Endothelial cell of umbilical vein (primary cell): ENCODE results near the gene RASGRF1. TPM values are rescaled to one million over a fixed set of nuclear protein-coding genes. Genes with fewer than 3 reads are reported as not detected.

Experiments
- BruUV-seq: library from RNA; stranded (reverse); fragments of 400-500 nt; replicated peaks from 2 replicates; lab custom pipeline; 2021; lab: Mats Ljungman, UMichigan
- CTCF ChIA-PET: fragments of 300-600, 350-600 bp; sonication (Branson Sonifier 250); formaldehyde crosslinking; loops from one replicate; lab custom pipeline; 2021; ENCODE audit warnings: antibody characterized with exemption, inconsistent platforms; lab: Charles Lee
- POLR2A ChIA-PET: fragments of 300-600, 350-600 bp; sonication (Branson Sonifier 250); formaldehyde crosslinking; loops from one replicate; lab custom pipeline; 2021; ENCODE audit warnings: antibody characterized with exemption, inconsistent platforms; lab: Charles Lee
- DNase-seq: peaks from one replicate; pipeline ENCODE4 v3.0.0-alpha.2; 2011; ENCODE audit warnings: low read depth, low spot score
- FAIRE-seq: peaks from 2 replicates; lab custom pipeline; 2011; peaks lifted over from hg19 to GRCh38; lab: Jason Lieb, UNC
- H2AFZ ChIP-seq: 2 replicates; pipeline ENCODE4 v1.6.0; 2012; ENCODE audit warnings: low read depth, low read length, control low read depth, inconsistent platforms
- H3K27ac ChIP-seq: 2 replicates; pipeline ENCODE4 v1.5.1; 2011; ENCODE audit warnings: low read depth, mild to moderate bottlenecking, control low read depth, low read length, moderate library complexity; ENCODE audit not compliant: insufficient read depth
- H3K27me3 ChIP-seq, 2 experiments: 2 replicates each; pipeline versions ENCODE4 v1.6.0 to v1.6.1; 2011; ENCODE audit warnings: low read length in 2 of 2, mixed read lengths in 1 of 2; ENCODE audit not compliant: control insufficient read depth in 2 of 2, insufficient read depth in 2 of 2
- H3K36me3 ChIP-seq, 2 experiments: 2 replicates in 1 of 2; 3 replicates in 1 of 2; pipeline ENCODE4 v1.5.1; 2011; ENCODE audit warnings: low read length in 2 of 2, mild to moderate bottlenecking in 1 of 2, moderate library complexity in 1 of 2; ENCODE audit not compliant: control insufficient read depth in 2 of 2, insufficient read depth in 2 of 2; ENCODE audit errors: extremely low read depth in 1 of 2
- H3K4me1 ChIP-seq: 3 replicates; pipeline ENCODE4 v1.5.1; 2011; ENCODE audit warnings: mild to moderate bottlenecking, low read length; ENCODE audit not compliant: control insufficient read depth, insufficient read depth; ENCODE audit errors: extremely low read depth
- H3K4me2 ChIP-seq: 2 replicates; pipeline ENCODE4 v1.6.1; 2011; ENCODE audit warnings: low read length, control low read depth, mixed read lengths; ENCODE audit not compliant: insufficient read depth
- H3K4me3 ChIP-seq, 3 experiments: fragments of 200-600 bp in 1 of 3; sonication (generic), shearing (Covaris generic) in 1 of 3; replicated peaks in 1 of 3; 2 replicates each; pipeline ENCODE4 v1.5.1; 2011 to 2016; ENCODE audit warnings: control low read depth in 3 of 3, low read length in 3 of 3, mild to moderate bottlenecking in 2 of 3, inconsistent platforms in 1 of 3, low read depth in 1 of 3, moderate library complexity in 1 of 3; ENCODE audit not compliant: insufficient read depth in 1 of 3
- H3K79me2 ChIP-seq: 2 replicates; pipeline ENCODE4 v1.6.0; 2012; ENCODE audit warnings: low read length, inconsistent platforms; ENCODE audit not compliant: control insufficient read depth, insufficient read depth
- H3K9ac ChIP-seq: replicated peaks from 2 replicates; pipeline ENCODE3; 2011; ENCODE audit warnings: low read length, control low read depth; ENCODE audit not compliant: insufficient read depth; ENCODE audit errors: extremely low read depth
- H3K9me1 ChIP-seq: replicated peaks from 3 replicates; pipeline ENCODE4 v1.6.0; 2011; ENCODE audit warnings: mild to moderate bottlenecking, low read length; ENCODE audit not compliant: control insufficient read depth, insufficient read depth; ENCODE audit errors: extremely low read depth
- H3K9me3 ChIP-seq: replicated peaks from 2 replicates; pipeline ENCODE4 v1.5.1; 2012; ENCODE audit warnings: low read length, inconsistent platforms; ENCODE audit not compliant: control insufficient read depth, insufficient read depth
- H4K20me1 ChIP-seq: replicated peaks from 2 replicates; pipeline ENCODE3; 2011; ENCODE audit warnings: mild to moderate bottlenecking, low read length; ENCODE audit not compliant: control insufficient read depth, insufficient read depth; ENCODE audit errors: extremely low read depth
- EZH2 ChIP-seq: IDR thresholded peaks from 2 replicates; pipeline ENCODE4 v1.6.1; 2012; ENCODE audit warnings: borderline replicate concordance, low read depth, mild to moderate bottlenecking, moderate library complexity, low read length, inconsistent platforms; ENCODE audit not compliant: severe bottlenecking
- FOS ChIP-seq: IDR thresholded peaks from 2 replicates; pipeline ENCODE4 v1.6.1; 2011; ENCODE audit warnings: mild to moderate bottlenecking, low read length, moderate library complexity, borderline replicate concordance; ENCODE audit not compliant: insufficient read depth
- GATA2 ChIP-seq: IDR thresholded peaks from 2 replicates; pipeline ENCODE4 v1.7.0; 2011; ENCODE audit warnings: low read depth, mild to moderate bottlenecking, moderate library complexity, mixed read lengths, low read length; ENCODE audit not compliant: insufficient read length, insufficient read depth
- JUN ChIP-seq: IDR thresholded peaks from 2 replicates; pipeline ENCODE4 v1.6.1; 2011; ENCODE audit warnings: borderline replicate concordance, low read depth; ENCODE audit not compliant: insufficient read length, insufficient read depth
- MYC ChIP-seq: IDR thresholded peaks from one replicate; pipeline ENCODE4 v1.6.1; 2011; ENCODE audit warnings: mild to moderate bottlenecking, low read depth, low read length
- POLR2A ChIP-seq: IDR thresholded peaks from 2 replicates; pipeline ENCODE4 v1.6.1; 2012; ENCODE audit warnings: low read depth, mild to moderate bottlenecking, control low read depth, low read length
- POLR2AphosphoS5 ChIP-seq: IDR thresholded peaks from 2 replicates; pipeline ENCODE4 v1.6.1; 2012; ENCODE audit warnings: low read depth, mild to moderate bottlenecking, control low read depth, low read length, moderate library complexity; ENCODE audit not compliant: insufficient read depth
- dilution Hi-C: fragments of 300-500 bp; cut with MboI; formaldehyde crosslinking; loops from one replicate; pipeline ENCODE4 v1.15.0; 2019; ENCODE audit warnings: low sequenced_read_pairs; ENCODE audit not compliant: extremely low pct_ligation_motif_present
- intact Hi-C: fragments of 100-400 bp; cut with micrococcal nuclease; formaldehyde crosslinking; loops from one replicate; pipeline ENCODE4 v1.10.0; 2022
- polyA plus RNA-seq, 4 experiments: library from polyadenylated mRNA; depleted of rRNA in 3 of 4; stranded (reverse) in 3 of 4; unstranded in 1 of 4; fragments of >200 nt; gene quantifications; 2 replicates each; pipeline versions ENCODE4 v1.2.1 to v1.2.3, GENCODE V29; 2011 to 2012; ENCODE audit warnings: missing spikeins in 1 of 4
- total RNA-seq: library from RNA; stranded (reverse); gene quantifications from 2 replicates; pipeline ENCODE4 v1.2.3, GENCODE V29; 2021
- TF ChIP-seq, protein P1 (sequence below): IDR thresholded peaks from 2 replicates; pipeline ENCODE4 v1.6.1; 2011; ENCODE audit not compliant: insufficient read depth, insufficient read length
- TF ChIP-seq, protein P2 (sequence below), 2 donors: IDR thresholded peaks; 1 replicate in 1 of 2; 2 replicates in 1 of 2; pipeline ENCODE4 v1.5.1; 2011; ENCODE audit warnings: low read length in 2 of 2, mild to moderate bottlenecking in 2 of 2, moderate library complexity in 2 of 2, control low read depth in 1 of 2, inconsistent platforms in 1 of 2, low read depth in 1 of 2; ENCODE audit not compliant: insufficient read depth in 1 of 2; ENCODE audit errors: extremely low read depth in 1 of 2

The RASGRF1 gene
- total and polyA plus RNA-seq, 2 donors (not counting 3 experiments of a cell fraction or from before 2014, with no cell fraction given) = 0.04 TPM; not detected in 1

DNA sequence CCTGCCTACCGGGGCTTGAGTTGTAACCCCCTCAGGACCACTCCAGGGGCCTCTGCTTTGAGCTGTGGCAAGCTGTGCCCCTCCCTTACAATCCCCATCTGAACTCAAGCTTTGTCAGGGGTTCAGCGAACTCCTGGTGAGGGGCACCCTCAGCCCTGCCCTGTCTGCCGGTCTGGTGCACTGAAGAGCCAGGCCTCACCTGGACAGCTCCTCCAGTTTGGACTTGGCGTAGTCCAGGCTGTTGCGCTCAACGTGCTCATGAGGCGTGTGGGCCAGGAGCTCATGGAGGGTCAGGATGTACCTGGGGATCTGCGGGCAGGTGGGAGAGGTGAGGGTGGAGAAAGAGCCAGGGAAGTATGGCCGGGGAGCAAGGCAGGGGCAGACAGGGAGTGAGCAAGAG is 59.4 kb downstream of the RASGRF1 start:
- H3K27me3 ChIP-seq = peaks cover 1 to 4% of the 10 kb centered on the region in 2 experiments
- no peaks in the 10 kb centered on the region for H3K9me1 ChIP-seq
- no peaks in the 10 kb centered on the region for H3K4me1 ChIP-seq
- H3K27ac ChIP-seq = no peak overlapping the region
- ChIA-PET POLR2A (no interaction called here), CTCF (interaction anchor here (1.2 to 10.4 kb wide), 3 partner anchors 42 to 154 kb away, joined by 3 to 390 read pairs (median 5); no protein-coding TSS in a partner anchor)
- no peak overlapping the region for H3K4me2 ChIP-seq
- H2AFZ ChIP-seq = no peak overlapping the region
- H3K79me2 ChIP-seq = no peaks in the 10 kb centered on the region
- DNase-seq (no peak), FAIRE-seq (no peak)
- dilution Hi-C loops = no loop called here
- no peak overlapping the region for H3K4me3 ChIP-seq
- H3K36me3 ChIP-seq = no peaks in the 10 kb centered on the region
- TF ChIP-seq JUN (no peak), MYC (no peak), GATA2 (no peak), POLR2A (no peak), POLR2AphosphoS5 (no peak), FOS (no peak)
- no peaks in the 10 kb centered on the region for H4K20me1 ChIP-seq
- intact Hi-C loops = no loop called here
- BruUV-seq = no TSS peak
- no peak overlapping the region for H3K9ac ChIP-seq
- H3K9me3 ChIP-seq = no peaks in the 10 kb centered on the region

DNA sequence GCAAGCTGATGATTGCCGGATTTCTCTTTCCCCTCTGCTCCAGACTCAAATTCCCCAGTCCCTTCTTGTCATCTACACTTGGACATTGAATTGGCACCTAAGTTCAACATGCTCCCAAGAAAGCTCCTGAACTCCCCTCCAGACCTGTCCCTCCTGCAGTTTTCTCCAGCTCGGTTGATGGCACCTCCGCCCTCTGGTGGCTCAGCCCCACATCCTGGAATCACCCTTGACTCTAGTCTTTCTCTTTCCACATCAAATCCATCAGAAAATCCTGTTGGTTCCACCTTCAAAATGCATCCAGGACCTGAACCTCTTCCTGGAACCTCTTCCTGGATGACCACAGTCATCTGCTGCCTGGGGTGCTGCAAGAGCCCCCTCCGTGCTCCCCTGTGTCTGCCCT is 60.1 kb downstream of the RASGRF1 start:
- dilution Hi-C loops (no loop called here), intact Hi-C loops (no loop called here)
- POLR2A ChIA-PET = no interaction called here
- Histone ChIP-seq H4K20me1 (no peaks in the 10 kb centered on the region), H3K9me1 (no peaks in the 10 kb centered on the region), H3K4me3 (no peak overlapping the region), H3K4me1 (no peaks in the 10 kb centered on the region), H3K9me3 (no peaks in the 10 kb centered on the region), H3K36me3 (no peaks in the 10 kb centered on the region), H3K27me3 (peaks cover 0 to 2% of the 10 kb centered on the region in 2 experiments), H2AFZ (no peak overlapping the region), H3K4me2 (no peak overlapping the region), H3K27ac (no peak overlapping the region), H3K79me2 (no peaks in the 10 kb centered on the region), H3K9ac (no peak overlapping the region)
- no TSS peak for BruUV-seq
- TF ChIP-seq, protein P1, sequence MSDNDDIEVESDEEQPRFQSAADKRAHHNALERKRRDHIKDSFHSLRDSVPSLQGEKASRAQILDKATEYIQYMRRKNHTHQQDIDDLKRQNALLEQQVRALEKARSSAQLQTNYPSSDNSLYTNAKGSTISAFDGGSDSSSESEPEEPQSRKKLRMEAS = no peak
- TF ChIP-seq, protein P2, sequence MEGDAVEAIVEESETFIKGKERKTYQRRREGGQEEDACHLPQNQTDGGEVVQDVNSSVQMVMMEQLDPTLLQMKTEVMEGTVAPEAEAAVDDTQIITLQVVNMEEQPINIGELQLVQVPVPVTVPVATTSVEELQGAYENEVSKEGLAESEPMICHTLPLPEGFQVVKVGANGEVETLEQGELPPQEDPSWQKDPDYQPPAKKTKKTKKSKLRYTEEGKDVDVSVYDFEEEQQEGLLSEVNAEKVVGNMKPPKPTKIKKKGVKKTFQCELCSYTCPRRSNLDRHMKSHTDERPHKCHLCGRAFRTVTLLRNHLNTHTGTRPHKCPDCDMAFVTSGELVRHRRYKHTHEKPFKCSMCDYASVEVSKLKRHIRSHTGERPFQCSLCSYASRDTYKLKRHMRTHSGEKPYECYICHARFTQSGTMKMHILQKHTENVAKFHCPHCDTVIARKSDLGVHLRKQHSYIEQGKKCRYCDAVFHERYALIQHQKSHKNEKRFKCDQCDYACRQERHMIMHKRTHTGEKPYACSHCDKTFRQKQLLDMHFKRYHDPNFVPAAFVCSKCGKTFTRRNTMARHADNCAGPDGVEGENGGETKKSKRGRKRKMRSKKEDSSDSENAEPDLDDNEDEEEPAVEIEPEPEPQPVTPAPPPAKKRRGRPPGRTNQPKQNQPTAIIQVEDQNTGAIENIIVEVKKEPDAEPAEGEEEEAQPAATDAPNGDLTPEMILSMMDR (IDR thresholded peaks at IDR 0.05; ENCODE audit: extremely low read depth in 1 of 2, insufficient read depth in 1 of 2, low read depth in 1 of 2, low read length in 2 of 2) = no peak
- no peak for TF ChIP-seq GATA2
- TF ChIP-seq EZH2 = no peak
- TF ChIP-seq JUN = no peak
- no peak for TF ChIP-seq FOS
- no peak for TF ChIP-seq POLR2A
- no peak for TF ChIP-seq POLR2AphosphoS5
- no peak for TF ChIP-seq MYC
- DNase-seq (no peak), FAIRE-seq (no peak)
- CTCF ChIA-PET = interaction anchor here (0.7 to 10.4 kb wide), 6 partner anchors 23 to 155 kb away, joined by 3 to 390 read pairs (median 4); no protein-coding TSS in a partner anchor
